Measurements from ENCODE around the gene G2E3.

DNA sequence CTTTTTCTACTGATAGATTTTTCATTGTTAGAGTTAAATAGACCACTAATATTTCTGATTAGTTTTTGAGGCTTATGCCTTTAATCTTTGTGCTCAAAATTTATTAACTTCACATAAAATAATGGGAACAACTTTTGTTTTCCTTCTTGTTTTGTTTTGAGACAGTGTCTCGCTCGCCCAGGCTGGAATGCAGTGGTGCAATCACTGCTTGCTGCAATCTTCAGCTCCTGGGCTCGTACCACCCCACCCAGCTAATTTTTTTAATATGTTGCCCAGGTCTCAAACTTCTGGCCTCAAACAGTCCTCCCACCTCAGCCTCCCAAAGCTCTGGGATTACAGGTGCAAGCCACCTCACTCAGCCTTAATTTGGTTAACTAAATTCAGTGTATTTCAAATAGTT, 80.0 kb downstream of the G2E3 start:
- TF ChIP-seq EZH2 (IDR thresholded peaks at IDR 0.05; ENCODE audit: borderline replicate concordance, low read depth, low read length, severe bottlenecking): no peak
- TF ChIP-seq, protein P1, sequence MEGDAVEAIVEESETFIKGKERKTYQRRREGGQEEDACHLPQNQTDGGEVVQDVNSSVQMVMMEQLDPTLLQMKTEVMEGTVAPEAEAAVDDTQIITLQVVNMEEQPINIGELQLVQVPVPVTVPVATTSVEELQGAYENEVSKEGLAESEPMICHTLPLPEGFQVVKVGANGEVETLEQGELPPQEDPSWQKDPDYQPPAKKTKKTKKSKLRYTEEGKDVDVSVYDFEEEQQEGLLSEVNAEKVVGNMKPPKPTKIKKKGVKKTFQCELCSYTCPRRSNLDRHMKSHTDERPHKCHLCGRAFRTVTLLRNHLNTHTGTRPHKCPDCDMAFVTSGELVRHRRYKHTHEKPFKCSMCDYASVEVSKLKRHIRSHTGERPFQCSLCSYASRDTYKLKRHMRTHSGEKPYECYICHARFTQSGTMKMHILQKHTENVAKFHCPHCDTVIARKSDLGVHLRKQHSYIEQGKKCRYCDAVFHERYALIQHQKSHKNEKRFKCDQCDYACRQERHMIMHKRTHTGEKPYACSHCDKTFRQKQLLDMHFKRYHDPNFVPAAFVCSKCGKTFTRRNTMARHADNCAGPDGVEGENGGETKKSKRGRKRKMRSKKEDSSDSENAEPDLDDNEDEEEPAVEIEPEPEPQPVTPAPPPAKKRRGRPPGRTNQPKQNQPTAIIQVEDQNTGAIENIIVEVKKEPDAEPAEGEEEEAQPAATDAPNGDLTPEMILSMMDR (IDR thresholded peaks at IDR 0.05; ENCODE audit: borderline replicate concordance, extremely low read depth, low read length, poor library complexity, severe bottlenecking): no peak
